GM21526 (cell line): ENCODE measurements around the gene PCAT7.
"Not testable (repeated sequence)": the region's sequence is repeated elsewhere in the genome, so short reads cannot be mapped to it uniquely, and the experiment has no call there.

Source experiments
- ATAC-seq: cut with Tn5 transposase; IDR thresholded peaks from one replicate; pipeline ENCODE4 v1.9.1; 2021; ENCODE audit warnings: moderate library complexity; ENCODE audit not compliant: unreplicated experiment, low FRiP score

The PCAT7 gene

GRCh38 chr9:94554439-94555331 lies at the start of gene PCAT7:
TSS of gene PCAT7 (plus strand) at chr9:94555083.
- ATAC-seq = no peak

GRCh38 chr9:94506370-94506769 lies 48.5 kb upstream of the PCAT7 start:
- ATAC-seq = not testable (repeated sequence)

DNA sequence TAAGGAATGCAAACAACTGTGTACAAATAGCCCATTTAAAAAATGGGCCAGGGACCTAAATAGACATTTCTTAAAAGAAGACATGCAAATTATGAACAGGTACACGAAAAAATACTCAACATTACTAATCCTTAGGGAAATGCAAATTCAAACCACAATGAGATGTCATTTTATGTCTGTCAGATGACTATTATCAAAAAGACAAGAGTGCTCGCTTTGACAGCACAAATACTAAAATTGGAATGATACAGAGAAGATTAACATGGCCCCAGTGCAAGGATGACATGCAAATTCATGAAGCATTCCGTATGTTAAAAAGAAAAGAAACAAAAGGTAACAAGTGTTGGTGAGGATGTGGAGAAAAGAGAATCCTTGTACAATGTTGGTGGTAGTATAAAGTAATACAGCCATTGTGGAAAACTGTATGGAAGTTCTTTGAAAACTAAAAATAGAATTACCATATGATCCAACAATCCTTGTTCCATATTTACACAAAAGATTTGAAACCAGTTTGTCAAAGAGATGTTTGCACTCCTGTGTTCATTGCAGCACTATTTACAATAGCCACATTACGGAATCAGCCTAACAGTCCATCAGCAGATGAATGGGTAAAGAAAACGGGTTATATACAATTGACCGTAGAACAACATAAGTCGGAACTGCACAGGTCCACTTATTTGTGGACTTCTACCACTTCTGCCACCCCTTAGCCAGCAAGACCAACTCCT lies 47.2 kb upstream of the PCAT7 start:
- no peak for ATAC-seq

DNA sequence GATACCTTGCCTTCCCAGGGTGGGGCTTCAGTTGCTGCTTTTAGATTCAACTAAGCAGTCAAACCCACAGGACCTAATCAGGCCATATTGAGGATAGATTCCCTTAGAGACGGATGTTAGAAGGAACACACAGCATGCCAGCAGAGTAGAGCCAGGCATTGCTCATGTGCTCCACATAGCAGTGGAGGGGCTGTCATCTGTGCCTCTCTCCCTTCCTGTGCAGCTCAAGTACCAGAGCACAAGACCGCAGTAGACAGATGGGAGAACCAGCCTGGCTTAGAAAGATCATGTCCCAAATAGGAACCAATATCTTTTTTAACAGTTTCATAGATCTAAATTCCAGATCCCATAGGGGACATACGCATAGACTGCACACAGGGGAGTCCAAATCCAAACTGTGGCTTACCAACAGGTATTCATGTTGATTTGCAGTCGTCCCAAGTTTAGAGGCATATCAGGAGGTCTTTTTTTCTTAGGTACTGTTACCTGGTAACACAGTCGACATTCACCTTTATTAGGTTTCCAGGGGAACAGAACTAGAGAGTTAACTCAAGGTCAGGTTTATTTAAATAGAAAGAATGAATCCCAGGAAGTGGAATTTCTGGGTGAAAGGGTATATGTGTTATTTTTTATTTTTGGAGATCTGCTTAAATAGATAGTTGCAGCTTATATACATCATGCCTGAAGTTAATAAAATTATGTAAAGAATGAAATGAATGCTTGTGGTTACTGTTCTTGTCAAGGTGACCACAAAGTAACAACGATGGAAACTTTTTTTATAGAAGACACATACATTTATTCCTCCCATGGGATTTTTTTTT lies 43.5 kb upstream of the PCAT7 start:
- no peak for ATAC-seq

GRCh38 chr9:94511955-94512265 lies 43.0 kb upstream of the PCAT7 start:
- no peak for ATAC-seq

- ATAC-seq = no peak
These were observed 40.2 kb upstream of the PCAT7 start for GRCh38 chr9:94514722-94515121.

DNA sequence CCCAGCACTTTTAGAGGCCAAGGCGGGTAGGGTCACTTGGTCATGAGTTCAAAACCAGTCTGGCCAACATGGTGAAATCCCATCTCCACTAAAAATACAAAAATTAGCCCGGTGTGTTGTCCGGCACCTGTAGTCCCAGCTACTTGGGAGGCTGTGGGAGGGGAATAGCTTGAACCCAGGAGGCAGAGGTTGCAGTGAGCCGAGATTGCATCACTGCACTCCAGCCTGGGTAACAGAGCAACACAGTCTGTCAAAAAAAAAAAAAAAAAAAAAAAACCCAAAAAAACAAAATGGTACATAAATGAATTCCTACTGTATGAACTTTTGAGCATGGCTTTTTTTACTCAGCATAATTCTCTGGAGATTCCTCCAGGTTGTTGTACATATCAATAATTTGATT lies 37.6 kb upstream of the PCAT7 start:
- no peak for ATAC-seq

- no peak for ATAC-seq
These were observed 29.4 kb upstream of the PCAT7 start for GRCh38 chr9:94525396-94526035.

- ATAC-seq = no peak
These were observed 28.6 kb upstream of the PCAT7 start for GRCh38 chr9:94526271-94526670.

DNA sequence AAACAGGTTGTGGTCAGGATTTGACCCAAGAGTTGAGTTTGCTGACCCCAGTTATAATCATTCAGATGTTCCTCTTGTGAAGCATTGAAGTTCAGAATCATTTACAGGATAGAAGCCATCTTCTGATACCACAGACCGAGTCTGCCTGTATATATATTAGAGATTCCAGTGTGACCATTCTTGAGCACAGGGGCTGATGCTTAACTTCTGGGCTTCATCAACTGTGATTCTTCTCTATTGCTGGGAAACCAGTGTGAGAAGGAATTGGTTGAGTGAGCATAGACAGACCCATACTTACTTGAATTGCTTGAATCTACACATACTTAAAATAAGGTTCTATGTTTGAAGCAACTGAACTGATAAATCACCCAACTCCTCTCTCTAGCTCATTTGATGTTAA lies 27.9 kb upstream of the PCAT7 start:
- no peak for ATAC-seq

- no peak for ATAC-seq
These were observed 26.0 kb upstream of the PCAT7 start for GRCh38 chr9:94528886-94529285.

DNA sequence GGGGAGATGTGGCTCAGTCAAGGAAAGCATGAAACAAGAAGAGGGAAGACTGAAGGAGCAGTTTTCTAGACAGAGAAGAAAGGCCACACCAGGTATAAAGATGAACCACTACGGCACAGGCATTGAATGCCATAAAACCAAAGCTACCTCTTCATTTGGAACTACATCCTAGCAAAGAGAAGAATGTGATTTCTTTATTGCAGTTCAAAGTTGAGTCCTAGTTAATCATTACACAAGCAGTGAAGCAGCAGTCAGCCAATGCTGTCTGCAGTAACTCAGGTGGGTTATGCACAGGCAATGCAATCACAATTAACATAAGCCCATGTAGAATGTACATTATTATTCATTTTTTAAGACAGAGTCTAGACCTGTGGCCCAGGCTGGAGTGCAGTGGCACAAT lies 21.7 kb upstream of the PCAT7 start:
- no peak for ATAC-seq

GRCh38 chr9:94533601-94534000 lies 21.3 kb upstream of the PCAT7 start:
- ATAC-seq = no peak

- no peak for ATAC-seq
These were observed 20.0 kb upstream of the PCAT7 start for GRCh38 chr9:94534901-94535300.

DNA sequence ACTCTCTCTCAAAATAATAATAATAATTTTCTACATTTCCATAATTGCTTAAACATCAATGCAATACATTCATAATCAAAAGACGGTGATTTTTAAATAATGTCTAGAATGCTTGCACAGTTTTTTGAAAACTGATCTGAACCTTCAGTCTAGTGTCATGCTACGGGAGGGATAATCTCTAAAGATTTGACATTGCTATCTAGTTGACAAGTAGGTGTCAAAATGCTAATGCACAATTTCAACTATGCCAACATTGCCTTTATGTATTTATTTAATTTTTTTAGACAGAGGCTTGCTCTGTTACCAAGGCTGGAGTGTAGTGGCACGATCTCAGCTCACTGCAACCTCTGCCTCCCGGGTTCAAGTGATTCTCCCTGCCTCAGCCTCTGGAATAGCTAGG lies 16.0 kb upstream of the PCAT7 start:
- no peak for ATAC-seq

GRCh38 chr9:94544335-94544734 lies 10.5 kb upstream of the PCAT7 start:
- not testable (repeated sequence) for ATAC-seq

DNA sequence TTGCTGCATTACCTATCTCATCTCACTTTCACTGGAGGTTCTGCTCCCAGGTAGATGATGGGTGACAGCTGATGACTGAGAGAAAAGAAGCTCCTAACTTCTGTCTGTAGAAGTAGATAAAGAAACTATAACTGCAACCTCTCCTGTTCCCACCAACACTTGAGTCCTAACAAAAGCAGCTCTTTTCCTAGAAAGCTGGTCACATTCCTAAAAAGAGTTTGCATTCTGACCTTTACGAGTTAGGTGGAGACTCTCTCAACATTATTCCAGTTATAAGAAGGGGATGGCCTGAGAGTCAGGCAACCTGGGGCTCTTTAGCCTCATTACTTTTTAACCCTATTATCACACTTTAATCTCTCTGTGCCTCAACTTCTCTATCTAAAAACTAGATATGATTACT lies 8.9 kb upstream of the PCAT7 start:
- ATAC-seq = no peak

- ATAC-seq = no peak
These were observed 1.6 kb upstream of the PCAT7 start for GRCh38 chr9:94553029-94553938.

GRCh38 chr9:94554078-94554438 lies 825 bp upstream of the PCAT7 start:
- ATAC-seq = no peak

DNA sequence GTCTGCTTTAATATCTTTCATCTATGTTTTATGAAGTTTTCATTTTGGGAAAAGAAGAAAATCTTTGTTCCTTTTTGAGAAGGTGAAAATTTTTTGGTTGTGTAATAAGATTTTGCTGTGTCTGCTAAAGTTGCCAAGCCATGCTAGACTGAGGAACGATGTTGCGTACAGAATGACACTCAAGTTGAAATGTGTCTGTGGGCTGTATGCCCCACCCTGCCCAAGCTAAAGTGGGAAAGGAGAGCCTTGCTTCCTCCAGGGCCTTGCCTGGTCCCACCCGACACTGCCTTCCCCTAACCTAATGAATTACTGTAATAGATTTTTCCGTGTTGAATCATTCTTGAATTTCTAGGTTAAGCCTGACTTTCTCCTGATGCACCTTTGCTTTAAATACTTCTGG lies 2.5 kb downstream of the PCAT7 start:
- no peak for ATAC-seq
